Testis (tissue), 2 donors: ENCODE data around the gene SLC5A6.

Experiments used
- CTCF ChIP-seq, 3 experiments: fragments of 450-650 bp in 2 of 3; fragments of 200-600 bp in 1 of 3; sonication (generic) in 1 of 3; IDR thresholded peaks; one replicate each; pipeline ENCODE4 v1.5.1; 2016 to 2019; ENCODE audit warnings: antibody characterized with exemption in 3 of 3, mild to moderate bottlenecking in 2 of 3, moderate library complexity in 1 of 3
- POLR2A ChIP-seq: fragments of 450-650 bp; IDR thresholded peaks from one replicate; pipeline ENCODE4 v1.6.1; 2017; ENCODE audit warnings: antibody characterized with exemption, mild to moderate bottlenecking, moderate library complexity

GRCh38 chr2:27179344-27180000 lies 32.6 kb downstream of the SLC5A6 start:
- no peak for TF ChIP-seq CTCF (IDR thresholded peaks at IDR 0.05)
- TF ChIP-seq POLR2A, result no peak
